GM12878 (cell line): ENCODE measurements around the gene NTN1. TPM values are rescaled to one million over a fixed set of nuclear protein-coding genes. Genes with fewer than 3 reads are reported as not detected.

ENCODE experiments used
- ATAC-seq: fragments of 200-7000 bp; cut with Tn5 transposase; 3 replicates; pipeline ENCODE4 v1.9.1; 2020; ENCODE audit warnings: mild to moderate bottlenecking, moderate library complexity
- BruUV-seq: library from RNA; stranded (reverse); fragments of 400-500 nt; replicated peaks from 2 replicates; lab custom pipeline; 2021; lab: Mats Ljungman, UMichigan
- CTCF ChIA-PET: fragments of 300-600 bp; sonication (Branson Sonifier 250); formaldehyde crosslinking; extraction: SDS; loops from one replicate; lab custom pipeline; 2021; ENCODE audit warnings: inconsistent platforms; lab: Yijun Ruan, JAX
- POLR2A ChIA-PET: fragments of 350-600 bp; formaldehyde crosslinking; extraction: SDS; loops from one replicate; lab custom pipeline; 2021; ENCODE audit warnings: inconsistent platforms; lab: Charles Lee
- RAD21 ChIA-PET: fragments of 300-600 bp; sonication (Branson Sonifier 250); formaldehyde crosslinking; loops from one replicate; lab custom pipeline; 2023; ENCODE audit warnings: antibody characterized with exemption; ENCODE audit not compliant: unreplicated experiment; lab: Charles Lee
- SMC1A ChIA-PET: fragments of 300-600 bp; sonication (Branson Sonifier 250); formaldehyde crosslinking; loops from one replicate; lab custom pipeline; 2023; ENCODE audit not compliant: unreplicated experiment, uncharacterized antibody; lab: Charles Lee
- DNase-seq: peaks from one replicate; pipeline ENCODE4 v3.0.0-alpha.2; 2011; ENCODE audit warnings: low read depth, low spot score
- FAIRE-seq: peaks from 3 replicates; lab custom pipeline; 2011; peaks lifted over from hg19 to GRCh38; lab: Jason Lieb, UNC
- H2AFZ ChIP-seq: 2 replicates; pipeline ENCODE4 v1.6.0; 2011; ENCODE audit warnings: low read depth, low read length, control low read depth; ENCODE audit not compliant: control insufficient read depth
- H3K27ac ChIP-seq: 2 replicates; pipeline ENCODE4 v1.5.1; 2011; ENCODE audit warnings: control low read depth; ENCODE audit not compliant: control insufficient read depth, insufficient read depth
- H3K27me3 ChIP-seq, 2 experiments: replicated peaks in 1 of 2; 2 replicates each; pipeline versions ENCODE4 v1.6.0 to v1.6.1; 2011; ENCODE audit warnings: low read length in 1 of 2; ENCODE audit not compliant: control insufficient read depth in 2 of 2, insufficient read depth in 2 of 2
- H3K36me3 ChIP-seq, 2 experiments: 2 replicates each; pipeline ENCODE4 v1.5.1; 2011; ENCODE audit warnings: low read length in 1 of 2; ENCODE audit not compliant: control insufficient read depth in 2 of 2, insufficient read depth in 2 of 2
- H3K4me1 ChIP-seq: 2 replicates; pipeline ENCODE4 v1.6.1; 2011; ENCODE audit warnings: mild to moderate bottlenecking, low read length, moderate library complexity, mixed read lengths; ENCODE audit not compliant: control insufficient read depth, insufficient read depth
- H3K4me2 ChIP-seq: 2 replicates; pipeline ENCODE4 v1.6.0; 2011; ENCODE audit warnings: control low read depth; ENCODE audit not compliant: control insufficient read depth, insufficient read depth
- H3K4me3 ChIP-seq: fragments of 200-600 bp; sonication (generic); 2 replicates; pipeline ENCODE4 v1.5.1; 2016
- H3K79me2 ChIP-seq: 2 replicates; pipeline ENCODE4 v1.6.0; 2011; ENCODE audit warnings: low read length; ENCODE audit not compliant: control insufficient read depth, insufficient read depth
- H3K9ac ChIP-seq: 2 replicates; pipeline ENCODE4 v1.8.0; 2011; ENCODE audit warnings: low read length, control low read depth, mixed read lengths; ENCODE audit not compliant: control insufficient read depth, insufficient read depth
- H3K9me3 ChIP-seq: replicated peaks from 3 replicates; pipeline ENCODE4 v1.5.1; 2011; ENCODE audit warnings: mild to moderate bottlenecking, low read length; ENCODE audit not compliant: control insufficient read depth, insufficient read depth
- H4K20me1 ChIP-seq: 2 replicates; pipeline ENCODE4 v1.6.0; 2011; ENCODE audit not compliant: control insufficient read depth, insufficient read depth
- ATF3 ChIP-seq: IDR thresholded peaks from 2 replicates; pipeline ENCODE4 v1.6.1; 2011; ENCODE audit warnings: low read depth, mild to moderate bottlenecking, low read length, moderate library complexity, borderline replicate concordance; ENCODE audit errors: extremely low read depth
- CUX1 ChIP-seq: IDR thresholded peaks from 2 replicates; pipeline ENCODE4 v1.6.1; 2012; ENCODE audit warnings: improper control_type of control experiment, low read depth, low read length; ENCODE audit not compliant: insufficient replicate concordance
- WGBS: methylation state at CpG from one replicate; pipeline ENCODE4 v1.1.6; 2016; ENCODE audit warnings: low lambda C conversion rate; ENCODE audit not compliant: insufficient replicate concordance, insufficient coverage; ENCODE audit errors: missing lambda C conversion rate; 5-methylcytosine and 5-hydroxymethylcytosine counted together
- in situ Hi-C: fragments of 300-500 bp; cut with MboI; formaldehyde crosslinking; loops from 9 replicates; pipeline ENCODE4 v1.14.3; 2018; ENCODE audit warnings: mixed read lengths
- intact Hi-C: fragments of 100-400 bp; cut with micrococcal nuclease; formaldehyde crosslinking; loops from one replicate; pipeline ENCODE4 v1.14.2; 2022; ENCODE audit not compliant: unreplicated experiment
- polyA plus RNA-seq, 11 experiments: library from polyadenylated mRNA; depleted of rRNA in 4 of 11; unstranded in 6 of 11; stranded (reverse) in 5 of 11; fragments of >200 nt; fragmentation: Nextera tagmentation in 4 of 11; fragmentation: Illumina TruSeq in 1 of 11; extraction: Ambion mirVana in 4 of 11; extraction: Trizol in 1 of 11; gene quantifications; 1 replicate in 1 of 11; 2 replicates in 10 of 11; pipeline versions ENCODE4 v1.2.1 to v1.2.3, GENCODE V29; 2011 to 2016; ENCODE audit warnings: inconsistent platforms in 2 of 11, missing spikeins in 2 of 11, low read depth in 1 of 11
- total RNA-seq, 4 experiments: library from RNA; depleted of rRNA in 3 of 4; stranded (reverse); fragments of >200 nt in 3 of 4; fragmentation: Illumina TruSeq in 1 of 4; extraction: Trizol in 1 of 4; gene quantifications; 2 replicates each; pipeline versions ENCODE4 v1.2.1 to v1.2.3, GENCODE V29; 2013 to 2021

Gene NTN1
- total and polyA plus RNA-seq, 10 of the 15 experiments (the other 5 are each of a cell fraction or from before 2014, with no cell fraction given), result 0.02 to 0.89 (median 0.35) TPM

DNA sequence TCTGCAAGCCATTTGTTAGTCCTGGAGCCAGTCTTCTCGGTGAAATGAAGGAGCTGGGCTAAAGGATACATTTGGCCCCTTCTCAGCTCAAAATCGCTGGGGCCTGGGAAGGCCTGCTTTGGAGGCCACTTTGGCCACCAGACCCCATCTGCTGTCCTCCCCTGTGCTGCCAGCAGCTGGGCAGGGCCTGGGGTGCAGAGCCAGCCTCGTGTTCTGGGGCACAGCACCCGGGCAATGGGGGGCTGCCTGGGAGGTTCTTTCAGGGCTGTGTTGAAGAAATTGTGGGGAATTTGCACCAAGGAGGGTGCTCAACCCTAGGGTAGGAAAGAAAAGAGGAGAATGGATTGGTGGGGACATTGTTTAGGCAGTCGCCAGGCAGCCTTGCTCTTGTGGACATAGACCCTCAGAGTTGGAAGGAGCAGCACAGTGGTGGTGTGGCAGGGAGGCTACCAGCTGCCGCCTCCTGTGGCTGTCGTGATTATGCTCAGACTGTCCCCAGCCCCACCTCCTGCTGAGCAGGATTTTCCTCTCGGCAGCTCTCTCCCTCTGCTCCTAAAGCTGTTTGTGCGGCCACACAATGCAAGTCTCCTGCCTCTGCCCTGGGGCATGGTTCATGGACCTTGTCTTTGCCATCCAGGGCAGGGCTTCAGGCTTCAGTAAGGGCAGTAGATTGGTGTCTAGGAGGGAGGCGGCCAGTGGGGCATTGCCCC, 174.8 kb downstream of the NTN1 start:
- ChIA-PET SMC1A (interaction anchor here (0.7 to 0.9 kb wide), 2 partner anchors 8 to 11 kb away, joined by 3 read pairs; no protein-coding TSS in a partner anchor), POLR2A (no interaction called here), RAD21 (no interaction called here), CTCF (interaction anchor here (1.2 to 1.4 kb wide), 2 partner anchors 9 to 10 kb away, joined by 3 to 5 read pairs; no protein-coding TSS in a partner anchor)
- in situ Hi-C loops, result no loop called here
- no peak overlapping the region for H2AFZ ChIP-seq
- H3K4me1 ChIP-seq, result peaks cover 3% of the 10 kb centered on the region
- intact Hi-C loops, result no loop called here
- no peak for TF ChIP-seq CUX1
- TF ChIP-seq ATF3, result no peak
- H3K9me3 ChIP-seq, result no peaks in the 10 kb centered on the region; the same call in 2 of the 3 replicates
- H3K4me2 ChIP-seq, result no peak overlapping the region
- no peaks in the 10 kb centered on the region for H4K20me1 ChIP-seq
- H3K27ac ChIP-seq, result no peak overlapping the region
- BruUV-seq, result no TSS peak
- DNase-seq, result no peak
- no peaks in the 10 kb centered on the region for H3K79me2 ChIP-seq
- H3K4me3 ChIP-seq, result no peak overlapping the region
- peaks cover 0 to 1% of the 10 kb centered on the region in 2 experiments; a peak in 1 of 4 replicates for H3K27me3 ChIP-seq
- ATAC-seq, result no peak
- H3K36me3 ChIP-seq, result no peaks in the 10 kb centered on the region
- no peak for FAIRE-seq
- H3K9ac ChIP-seq, result no peak overlapping the region
- 31% methylated on average over 10 of the region's 10 CpGs for WGBS
